GM23338 (cell line): Measurements from ENCODE around the gene GHDC.

Experiments
- CTCF ChIP-seq, 2 experiments: fragments of 200-600 bp in 1 of 2; sonication (generic) in 1 of 2; conservative IDR thresholded peaks; 2 replicates each; pipeline versions ENCODE4 v1.5.1 to v1.6.1; 2016 to 2017; ENCODE audit warnings: antibody characterized with exemption in 2 of 2, low read depth in 2 of 2, mild to moderate bottlenecking in 2 of 2, moderate library complexity in 1 of 2
- EZH2 ChIP-seq: fragments of 200-600 bp; sonication (generic); IDR thresholded peaks from one replicate; pipeline ENCODE4 v1.8.0; 2017; ENCODE audit warnings: antibody characterized with exemption, mild to moderate bottlenecking, low read depth; ENCODE audit not compliant: unreplicated experiment
- EZH2phosphoT487 ChIP-seq: fragments of 200-600 bp; sonication (generic); IDR thresholded peaks from one replicate; pipeline ENCODE4 v1.8.1; 2018; ENCODE audit warnings: antibody characterized with exemption; ENCODE audit not compliant: unreplicated experiment
- POLR2AphosphoS5 ChIP-seq: IDR thresholded peaks from 2 replicates; pipeline ENCODE4 v1.6.1; 2016; ENCODE audit warnings: antibody characterized with exemption, low read depth

- TF ChIP-seq CTCF (conservative IDR thresholded peaks at IDR 0.05; ENCODE audit: low read depth in 2 of 2) (no peak), EZH2 (no peak), POLR2AphosphoS5 (no peak), EZH2phosphoT487 (no peak)
Measured at GRCh38 chr17:42166196-42166763, 28.0 kb downstream of the GHDC start.
